HL-60 (cell line): ENCODE results near the gene POGK.

ENCODE experiments used
- CTCF ChIP-seq: IDR thresholded peaks from one replicate; pipeline ENCODE4 v1.5.1; 2011; ENCODE audit warnings: low read length, control low read depth, inconsistent platforms; ENCODE audit not compliant: insufficient read depth
- GABPA ChIP-seq: IDR thresholded peaks from 2 replicates; pipeline ENCODE4 v1.6.1; 2012; ENCODE audit warnings: low read depth
- POLR2AphosphoS5 ChIP-seq: IDR thresholded peaks from 2 replicates; pipeline ENCODE4 v1.6.1; 2012; ENCODE audit warnings: low read depth
- REST ChIP-seq: IDR thresholded peaks from 2 replicates; pipeline ENCODE4 v1.6.1; 2012; ENCODE audit warnings: low read depth; ENCODE audit not compliant: insufficient replicate concordance

- no peak for TF ChIP-seq CTCF
- no peak for TF ChIP-seq GABPA
- no peak for TF ChIP-seq POLR2AphosphoS5
- no peak for TF ChIP-seq REST
These were observed 61.7 kb downstream of the POGK start for GRCh38 chr1:166900987-166901386.
